Adrenal gland (tissue), 12 donors: ENCODE data around the gene TSPAN13. TPM values are rescaled to one million over a fixed set of nuclear protein-coding genes. Genes with fewer than 3 reads are reported as not detected.

Experiments used
- DNase-seq, 7 donors: peaks; one replicate each; pipeline ENCODE4 v3.0.0-alpha.2; 2019 to 2020
- H3K27ac ChIP-seq, 5 donors: fragments of 200-600 bp; sonication (generic) in 4 of 5; 1 replicate in 3 of 5; 2 replicates in 2 of 5; pipeline versions ENCODE4 v1.5.1 to v1.8.0; 2016 to 2020; ENCODE audit warnings: mild to moderate bottlenecking in 1 of 5
- H3K27me3 ChIP-seq: fragments of 200-600 bp; 2 replicates; pipeline ENCODE4 v1.8.0; 2021
- H3K36me3 ChIP-seq, 2 donors: fragments of 200-600 bp; replicated peaks in 1 of 2; 1 replicate in 1 of 2; 2 replicates in 1 of 2; pipeline versions ENCODE4 v1.5.1 to v1.8.0; 2018 to 2022
- H3K4me1 ChIP-seq, 2 donors: fragments of 200-600 bp; replicated peaks in 1 of 2; 1 replicate in 1 of 2; 2 replicates in 1 of 2; pipeline versions ENCODE4 v1.5.1 to v1.8.0; 2018 to 2021
- H3K4me3 ChIP-seq, 4 donors: fragments of 200-600 bp; sonication (generic) in 3 of 4; one replicate each; pipeline ENCODE4 v1.5.1; 2016 to 2018
- H3K9me3 ChIP-seq, 3 donors: fragments of 200-600 bp; sonication (generic) in 1 of 3; replicated peaks in 1 of 3; 1 replicate in 2 of 3; 2 replicates in 1 of 3; pipeline versions ENCODE4 v1.5.1 to v1.8.0; 2016 to 2021
- CTCF ChIP-seq, 6 experiments: fragments of 450-650 bp in 4 of 6; fragments of 200-600 bp in 2 of 6; sonication (generic) in 1 of 6; IDR thresholded peaks; 1 replicate in 5 of 6; 2 replicates in 1 of 6; pipeline versions ENCODE4 v1.5.1 to v1.8.0; 2016 to 2021; ENCODE audit warnings: antibody characterized with exemption in 6 of 6, mild to moderate bottlenecking in 2 of 6, moderate library complexity in 1 of 6
- POLR2A ChIP-seq, 2 donors: fragments of 450-650 bp; IDR thresholded peaks; one replicate each; pipeline ENCODE4 v1.6.1; 2017; ENCODE audit warnings: antibody characterized with exemption in 2 of 2, mild to moderate bottlenecking in 2 of 2, moderate library complexity in 1 of 2
- WGBS, 4 donors: extraction: QIAGEN DNeasy Blood & Tissue Kit in 2 of 4; methylation state at CpG; one replicate each; pipeline versions ENCODE4 v1.1.5 to v1.1.7; 2013 to 2017; 5-methylcytosine and 5-hydroxymethylcytosine counted together
- intact Hi-C, 2 donors: fragments of 100-400 bp; cut with DNase I; formaldehyde crosslinking; loops; one replicate each; pipeline versions ENCODE4 v1.14.1 to v1.15.0; 2022 to 2023
- polyA plus RNA-seq, 3 donors: library from polyadenylated mRNA; stranded (reverse); fragments of 200-250 nt in 2 of 3; fragments of 350-450 nt in 1 of 3; fragmentation: Illumina TruSeq in 1 of 3; extraction: RNeasy Lipid Tissue Mini Kit (QIAGEN cat#74804) in 1 of 3; gene quantifications; one replicate each; pipeline ENCODE4 v1.2.3, GENCODE V29; 2013 to 2014
- total RNA-seq, 9 donors: library from RNA; depleted of rRNA in 4 of 9; stranded (reverse); fragments of >200 nt in 4 of 9; fragments of 120-200 nt in 1 of 9; fragmentation: NEBNext Ultra II Directional in 1 of 9; extraction: Animal tissue kit (Norgen Biotek cat#: 25700) in 1 of 9; gene quantifications; one replicate each; pipeline versions ENCODE4 v1.1.0 to v1.2.4, GENCODE V29; 2013 to 2023
- donor health status: healthy with polysubstance abuse.
- donor health status: Bipolar disorder and iron deficiency.
- donor health status: DM: yes; HTN: yes; CAD: no.
- donor health status: DM: no; HTN: no; CAD: no.
- donor health status: DM: no; HTN: no; CAD: no.
- donor health status: DM: yes; HTN: yes; CAD: no.

Gene TSPAN13
- total and polyA plus RNA-seq, 12 donors: 19.3 to 119 (median 57.0) TPM

GRCh38 chr7:16811551-16811950 is 58.0 kb downstream of the TSPAN13 start:
- Histone ChIP-seq H3K36me3 (no peaks in the 10 kb centered on the region), H3K9me3 (no peaks in the 10 kb centered on the region), H3K4me1 (no peaks in the 10 kb centered on the region), H3K27me3 (no peaks in the 10 kb centered on the region), H3K27ac (peak overlapping the region in 1 of 5 donors; percentile 7), H3K4me3 (no peak overlapping the region)
- no peak for TF ChIP-seq POLR2A (IDR thresholded peaks at IDR 0.05)
- TF ChIP-seq CTCF (IDR thresholded peaks at IDR 0.05): no peak
- intact Hi-C loops: no loop called here
- WGBS, 4 donors: 64 to 72% (median 67%) methylated on average over 2 of the region's 2 CpGs
- no peak for DNase-seq

GRCh38 chr7:16812542-16813231 is 59.1 kb downstream of the TSPAN13 start:
- TF ChIP-seq CTCF (IDR thresholded peaks at IDR 0.05): no peak
- TF ChIP-seq POLR2A (IDR thresholded peaks at IDR 0.05): no peak
- no peak for DNase-seq
- 74 to 77% (median 75%) methylated on average over 4 of the region's 4 CpGs for WGBS, 4 donors
- H3K36me3 ChIP-seq: no peaks in the 10 kb centered on the region
- intact Hi-C loops: no loop called here
- no peaks in the 10 kb centered on the region for H3K9me3 ChIP-seq
- H3K27me3 ChIP-seq: no peaks in the 10 kb centered on the region
- H3K27ac ChIP-seq: peak overlapping the region in 1 of 5 donors; percentile 6
- H3K4me1 ChIP-seq: no peaks in the 10 kb centered on the region
- no peak overlapping the region for H3K4me3 ChIP-seq

- DNase-seq: peak in 1 of 7 donors; percentile 12
- intact Hi-C loops: no loop called here
- TF ChIP-seq POLR2A (IDR thresholded peaks at IDR 0.05): no peak
- no peak for TF ChIP-seq CTCF (IDR thresholded peaks at IDR 0.05)
- H3K9me3 ChIP-seq: no peaks in the 10 kb centered on the region
- H3K36me3 ChIP-seq: no peaks in the 10 kb centered on the region
- H3K27ac ChIP-seq: peak overlapping the region in 1 of 5 donors; percentile 6
- no peaks in the 10 kb centered on the region for H3K4me1 ChIP-seq
- H3K27me3 ChIP-seq: no peaks in the 10 kb centered on the region
- 54 to 62% (median 55%) methylated on average over 3 of the region's 3 CpGs for WGBS, 4 donors
- H3K4me3 ChIP-seq: no peak overlapping the region
These were observed 59.7 kb downstream of the TSPAN13 start for GRCh38 chr7:16813232-16813616.

DNA sequence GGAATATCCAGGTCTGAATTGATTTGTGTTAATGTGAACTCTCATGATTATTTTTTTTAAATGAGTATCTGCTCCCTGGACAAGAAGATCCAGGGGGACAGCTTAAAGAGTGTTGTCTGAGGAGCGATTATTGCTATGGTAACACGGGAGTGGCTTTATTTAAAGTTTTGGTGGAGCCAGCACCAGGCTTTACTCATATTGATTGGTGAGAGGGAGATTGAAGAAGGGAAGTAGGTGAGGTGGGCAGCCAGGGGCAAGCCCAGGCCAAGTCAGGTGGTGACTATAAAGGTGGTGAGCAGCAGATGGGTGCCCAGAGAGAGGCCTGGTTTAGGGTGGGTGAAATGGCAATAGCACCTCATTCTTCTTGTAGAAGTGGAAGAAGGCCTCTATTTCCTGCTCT is 61.4 kb downstream of the TSPAN13 start:
- Histone ChIP-seq H3K27me3 (no peaks in the 10 kb centered on the region), H3K27ac (no peak overlapping the region), H3K9me3 (no peaks in the 10 kb centered on the region), H3K4me3 (no peak overlapping the region), H3K4me1 (no peaks in the 10 kb centered on the region), H3K36me3 (no peaks in the 10 kb centered on the region)
- 88 to 92% (median 91%) methylated on average over 2 of the region's 2 CpGs for WGBS, 4 donors
- intact Hi-C loops: no loop called here
- DNase-seq: no peak
- TF ChIP-seq CTCF (IDR thresholded peaks at IDR 0.05): no peak
- TF ChIP-seq POLR2A (IDR thresholded peaks at IDR 0.05): no peak
